Measurements from ENCODE around the gene PEX5L. TPM values are rescaled to one million over a fixed set of nuclear protein-coding genes. Genes with fewer than 3 reads are reported as not detected.

Gene PEX5L
- polyA plus RNA-seq, 1 donor from 2014 or later: 1.0 TPM

DNA sequence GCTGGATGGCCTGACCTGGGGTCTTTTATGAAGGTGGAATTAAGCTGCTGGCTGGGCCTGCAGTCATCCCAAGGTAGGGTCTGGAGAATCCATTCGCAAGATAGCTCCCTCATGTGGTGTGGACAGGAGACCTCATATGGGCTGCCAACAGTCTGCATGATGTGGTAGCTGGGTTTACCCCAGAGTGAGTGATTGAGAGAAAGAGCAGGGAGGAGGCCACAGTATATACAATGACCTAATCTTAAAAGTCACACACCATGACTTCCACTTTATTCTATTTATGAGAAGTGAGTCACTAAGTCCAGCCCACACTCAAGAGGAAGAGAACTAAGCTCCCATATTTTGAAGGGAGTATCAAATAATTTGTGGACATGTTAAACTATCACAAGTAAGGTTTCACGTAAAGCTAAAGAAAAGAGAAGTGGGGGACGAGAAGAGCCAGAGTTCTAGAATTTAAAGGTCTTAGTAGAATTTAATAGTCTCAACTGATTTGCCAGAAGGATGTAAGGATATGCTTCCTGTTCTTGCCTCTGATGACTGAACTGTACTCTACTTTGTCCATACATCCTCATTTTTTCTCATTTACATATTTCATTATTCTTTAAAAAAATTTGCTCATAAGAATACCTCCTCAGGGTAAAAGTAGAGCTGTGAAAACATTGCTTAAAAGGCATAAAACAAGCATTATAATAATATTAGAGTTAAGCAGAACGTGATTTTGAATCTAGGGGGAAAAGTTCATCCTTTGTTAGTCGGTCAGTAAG lies 184.4 kb downstream of the PEX5L start:
- no peak for TF ChIP-seq RAD21 (conservative IDR thresholded peaks at IDR 0.05)
- no peak for TF ChIP-seq EZH2 (IDR thresholded peaks at IDR 0.05; ENCODE audit: borderline replicate concordance, insufficient read depth, low read length, poor library complexity, severe bottlenecking)
- TF ChIP-seq, protein P1, sequence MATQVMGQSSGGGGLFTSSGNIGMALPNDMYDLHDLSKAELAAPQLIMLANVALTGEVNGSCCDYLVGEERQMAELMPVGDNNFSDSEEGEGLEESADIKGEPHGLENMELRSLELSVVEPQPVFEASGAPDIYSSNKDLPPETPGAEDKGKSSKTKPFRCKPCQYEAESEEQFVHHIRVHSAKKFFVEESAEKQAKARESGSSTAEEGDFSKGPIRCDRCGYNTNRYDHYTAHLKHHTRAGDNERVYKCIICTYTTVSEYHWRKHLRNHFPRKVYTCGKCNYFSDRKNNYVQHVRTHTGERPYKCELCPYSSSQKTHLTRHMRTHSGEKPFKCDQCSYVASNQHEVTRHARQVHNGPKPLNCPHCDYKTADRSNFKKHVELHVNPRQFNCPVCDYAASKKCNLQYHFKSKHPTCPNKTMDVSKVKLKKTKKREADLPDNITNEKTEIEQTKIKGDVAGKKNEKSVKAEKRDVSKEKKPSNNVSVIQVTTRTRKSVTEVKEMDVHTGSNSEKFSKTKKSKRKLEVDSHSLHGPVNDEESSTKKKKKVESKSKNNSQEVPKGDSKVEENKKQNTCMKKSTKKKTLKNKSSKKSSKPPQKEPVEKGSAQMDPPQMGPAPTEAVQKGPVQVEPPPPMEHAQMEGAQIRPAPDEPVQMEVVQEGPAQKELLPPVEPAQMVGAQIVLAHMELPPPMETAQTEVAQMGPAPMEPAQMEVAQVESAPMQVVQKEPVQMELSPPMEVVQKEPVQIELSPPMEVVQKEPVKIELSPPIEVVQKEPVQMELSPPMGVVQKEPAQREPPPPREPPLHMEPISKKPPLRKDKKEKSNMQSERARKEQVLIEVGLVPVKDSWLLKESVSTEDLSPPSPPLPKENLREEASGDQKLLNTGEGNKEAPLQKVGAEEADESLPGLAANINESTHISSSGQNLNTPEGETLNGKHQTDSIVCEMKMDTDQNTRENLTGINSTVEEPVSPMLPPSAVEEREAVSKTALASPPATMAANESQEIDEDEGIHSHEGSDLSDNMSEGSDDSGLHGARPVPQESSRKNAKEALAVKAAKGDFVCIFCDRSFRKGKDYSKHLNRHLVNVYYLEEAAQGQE (IDR thresholded peaks at IDR 0.05; ENCODE audit: borderline replicate concordance): no peak
- no peak for TF ChIP-seq POLR2AphosphoS5 (IDR thresholded peaks at IDR 0.05)
- TF ChIP-seq TAF1 (IDR thresholded peaks at IDR 0.05; ENCODE audit: low read depth): no peak
- no peak for TF ChIP-seq MXI1 (conservative IDR thresholded peaks at IDR 0.05; ENCODE audit: poor library complexity, severe bottlenecking)
- no peak for TF ChIP-seq CTCF (IDR thresholded peaks at IDR 0.05; ENCODE audit: poor library complexity, severe bottlenecking)
- no peak for TF ChIP-seq SMC3 (conservative IDR thresholded peaks at IDR 0.05; ENCODE audit: poor library complexity)
- TF ChIP-seq EP300 (conservative IDR thresholded peaks at IDR 0.05; ENCODE audit: poor library complexity, severe bottlenecking): no peak
- no peaks in the 10 kb centered on the region for H3K36me3 ChIP-seq (ENCODE audit: insufficient read depth, low read length)
- no peaks in the 10 kb centered on the region for H3K27me3 ChIP-seq (ENCODE audit: insufficient read depth, low read depth, low read length)
- H4K20me1 ChIP-seq (ENCODE audit: insufficient read depth): no peaks in the 10 kb centered on the region
- H3K4me2 ChIP-seq (ENCODE audit: low read length): no peak overlapping the region
- H2AFZ ChIP-seq (ENCODE audit: low read depth, low read length): no peak overlapping the region
- H3K27ac ChIP-seq (ENCODE audit: low read length): no peak overlapping the region
- H3K4me3 ChIP-seq (ENCODE audit: low read length): no peak overlapping the region
- no peak overlapping the region for H3K9ac ChIP-seq (ENCODE audit: low read length)
- H3K9me3 ChIP-seq (ENCODE audit: low read length): no peaks in the 10 kb centered on the region
- H3K9me2 ChIP-seq (ENCODE audit: insufficient read depth, low read length): no peaks in the 10 kb centered on the region
- H3F3A ChIP-seq (ENCODE audit: insufficient read depth, low read length, poor library complexity, severe bottlenecking): no peaks in the 10 kb centered on the region
- H3K79me2 ChIP-seq (replicated peaks; ENCODE audit: insufficient read depth, low read length): no peaks in the 10 kb centered on the region

DNA sequence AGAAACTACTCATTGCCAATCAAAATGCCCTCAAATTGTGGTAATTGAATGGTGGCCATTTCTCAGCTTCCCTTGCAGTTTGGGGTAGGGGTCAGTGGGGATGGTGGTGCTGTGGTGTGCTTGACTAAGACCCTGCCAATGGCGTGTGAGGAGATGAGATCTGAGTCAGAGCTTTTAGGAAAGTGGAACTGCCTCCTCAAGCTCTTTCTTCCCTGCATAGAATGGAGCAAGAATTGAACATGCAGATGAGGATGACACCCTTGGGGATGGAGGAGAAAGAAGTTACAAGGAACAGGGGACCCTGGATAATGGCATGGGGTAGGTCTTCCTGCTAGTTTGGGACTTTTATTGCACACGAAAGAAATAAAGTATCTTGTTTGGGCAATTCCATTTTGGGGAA lies 188.0 kb downstream of the PEX5L start:
- H3K9me3 ChIP-seq (ENCODE audit: low read length): no peaks in the 10 kb centered on the region
- H3K27me3 ChIP-seq (ENCODE audit: insufficient read depth, low read depth, low read length): no peaks in the 10 kb centered on the region
- H3K9ac ChIP-seq (ENCODE audit: low read length): no peak overlapping the region
- H3K9me2 ChIP-seq (ENCODE audit: insufficient read depth, low read length): no peaks in the 10 kb centered on the region
- H3K79me2 ChIP-seq (replicated peaks; ENCODE audit: insufficient read depth, low read length): no peaks in the 10 kb centered on the region
- no peaks in the 10 kb centered on the region for H3K36me3 ChIP-seq (ENCODE audit: insufficient read depth, low read length)
- no peaks in the 10 kb centered on the region for H3F3A ChIP-seq (ENCODE audit: insufficient read depth, low read length, poor library complexity, severe bottlenecking)
- H2AFZ ChIP-seq (ENCODE audit: low read depth, low read length): no peak overlapping the region
- no peak overlapping the region for H3K4me3 ChIP-seq (ENCODE audit: low read length)
- no peak for TF ChIP-seq MXI1 (conservative IDR thresholded peaks at IDR 0.05; ENCODE audit: poor library complexity, severe bottlenecking)
- TF ChIP-seq CTCF (IDR thresholded peaks at IDR 0.05; ENCODE audit: poor library complexity, severe bottlenecking): no peak
- TF ChIP-seq SMC3 (conservative IDR thresholded peaks at IDR 0.05; ENCODE audit: poor library complexity): no peak
- TF ChIP-seq, protein P1 (IDR thresholded peaks at IDR 0.05; ENCODE audit: borderline replicate concordance): no peak
- TF ChIP-seq POLR2AphosphoS5 (IDR thresholded peaks at IDR 0.05): no peak
- no peak for TF ChIP-seq EZH2 (IDR thresholded peaks at IDR 0.05; ENCODE audit: borderline replicate concordance, insufficient read depth, low read length, poor library complexity, severe bottlenecking)
- TF ChIP-seq TAF1 (IDR thresholded peaks at IDR 0.05; ENCODE audit: low read depth): no peak
- no peak for TF ChIP-seq RAD21 (conservative IDR thresholded peaks at IDR 0.05)
- TF ChIP-seq EP300 (conservative IDR thresholded peaks at IDR 0.05; ENCODE audit: poor library complexity, severe bottlenecking): no peak
- no peak overlapping the region for H3K27ac ChIP-seq (ENCODE audit: low read length)
- no peak overlapping the region for H3K4me2 ChIP-seq (ENCODE audit: low read length)
- H4K20me1 ChIP-seq (ENCODE audit: insufficient read depth): no peaks in the 10 kb centered on the region
